H1 (cell line): ENCODE results near the gene DCPS.

Experiments used
- CHD1 ChIP-seq: IDR thresholded peaks from 2 replicates; pipeline ENCODE4 v1.6.1; 2012; ENCODE audit warnings: low read depth, low read length, improper control_type of control experiment
- RAD21 ChIP-seq, 2 experiments: IDR thresholded peaks in 1 of 2; conservative IDR thresholded peaks in 1 of 2; 2 replicates each; pipeline ENCODE4 v1.6.1; 2011; ENCODE audit warnings: low read depth in 2 of 2, low read length in 2 of 2, improper control_type of control experiment in 1 of 2, inconsistent platforms in 1 of 2, mild to moderate bottlenecking in 1 of 2, moderate library complexity in 1 of 2

DNA sequence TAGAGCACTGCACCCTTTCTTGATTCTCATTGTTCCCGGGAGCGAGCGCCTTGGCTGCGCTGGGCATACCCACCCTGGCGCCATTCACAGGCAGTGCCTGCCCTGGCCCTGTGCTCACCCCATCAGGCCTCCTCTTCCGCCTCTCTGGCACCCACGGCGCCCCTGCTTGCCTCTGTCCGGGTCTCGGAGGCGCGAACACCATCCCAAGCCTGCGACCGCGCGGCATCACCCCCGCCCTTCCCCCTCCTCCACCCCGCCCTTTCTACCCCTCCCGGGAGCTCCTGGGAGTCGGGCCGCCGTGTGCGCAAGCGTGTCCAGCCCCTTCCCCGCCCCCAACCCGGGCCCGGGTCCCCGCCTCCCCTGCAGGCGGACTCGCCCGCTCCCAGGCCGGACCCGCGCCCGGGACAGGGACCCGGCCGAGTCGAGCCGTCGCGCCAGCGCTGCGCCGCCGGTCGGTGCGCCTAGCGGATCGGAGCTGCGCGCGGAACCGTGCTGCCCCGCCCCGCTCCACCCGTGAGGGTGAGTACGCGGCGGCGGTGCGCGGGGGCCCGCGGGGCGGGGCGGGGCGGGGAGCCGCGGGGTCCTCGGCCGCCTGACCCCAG is 51.6 kb downstream of the DCPS start, which contains the start of gene ST3GAL4:
- no peak for TF ChIP-seq RAD21 (IDR thresholded peaks at IDR 0.05 in 1 of 2, conservative IDR thresholded peaks at IDR 0.05 in 1 of 2; ENCODE audit: low read depth in 2 of 2, low read length in 2 of 2)
- no peak for TF ChIP-seq CHD1
